ENCODE results near the gene MEAF6.

MEAF6 gene

DNA sequence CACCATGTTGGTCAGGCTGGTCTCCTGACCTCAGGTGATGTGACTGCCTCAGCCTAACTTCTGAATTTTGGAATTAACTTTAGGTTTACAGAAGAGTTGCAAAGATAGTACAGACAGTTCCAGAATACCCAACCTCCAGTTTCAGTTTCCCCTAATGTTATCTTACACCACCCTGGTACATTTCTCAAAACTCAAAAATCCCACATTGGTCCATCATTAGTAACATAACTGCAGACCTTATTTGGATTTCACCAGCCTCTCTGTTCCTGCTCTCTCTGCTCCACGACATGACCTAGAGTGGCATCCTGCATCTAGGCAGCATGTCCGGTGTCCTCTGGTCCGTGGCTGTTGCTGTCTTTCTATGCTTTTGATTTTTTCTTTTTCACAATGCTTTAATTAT is 45.2 kb downstream of the MEAF6 start:
- peak overlapping the region in 1 of 2 donors; percentile 22 for H3K27ac ChIP-seq
- no peak for DNase-seq (ENCODE audit: low spot score)
- H3K4me3 ChIP-seq: no peak overlapping the region
- TF ChIP-seq, protein P1, sequence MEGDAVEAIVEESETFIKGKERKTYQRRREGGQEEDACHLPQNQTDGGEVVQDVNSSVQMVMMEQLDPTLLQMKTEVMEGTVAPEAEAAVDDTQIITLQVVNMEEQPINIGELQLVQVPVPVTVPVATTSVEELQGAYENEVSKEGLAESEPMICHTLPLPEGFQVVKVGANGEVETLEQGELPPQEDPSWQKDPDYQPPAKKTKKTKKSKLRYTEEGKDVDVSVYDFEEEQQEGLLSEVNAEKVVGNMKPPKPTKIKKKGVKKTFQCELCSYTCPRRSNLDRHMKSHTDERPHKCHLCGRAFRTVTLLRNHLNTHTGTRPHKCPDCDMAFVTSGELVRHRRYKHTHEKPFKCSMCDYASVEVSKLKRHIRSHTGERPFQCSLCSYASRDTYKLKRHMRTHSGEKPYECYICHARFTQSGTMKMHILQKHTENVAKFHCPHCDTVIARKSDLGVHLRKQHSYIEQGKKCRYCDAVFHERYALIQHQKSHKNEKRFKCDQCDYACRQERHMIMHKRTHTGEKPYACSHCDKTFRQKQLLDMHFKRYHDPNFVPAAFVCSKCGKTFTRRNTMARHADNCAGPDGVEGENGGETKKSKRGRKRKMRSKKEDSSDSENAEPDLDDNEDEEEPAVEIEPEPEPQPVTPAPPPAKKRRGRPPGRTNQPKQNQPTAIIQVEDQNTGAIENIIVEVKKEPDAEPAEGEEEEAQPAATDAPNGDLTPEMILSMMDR (IDR thresholded peaks at IDR 0.05): no peak

GRCh38 chr1:37468037-37468436 is 46.5 kb downstream of the MEAF6 start:
- DNase-seq (ENCODE audit: low spot score): no peak
- TF ChIP-seq, protein P1 (IDR thresholded peaks at IDR 0.05): no peak
- no peak overlapping the region for H3K4me3 ChIP-seq
- no peak overlapping the region for H3K27ac ChIP-seq

- Histone ChIP-seq H3K27ac (peak overlapping the region in 1 of 2 donors; percentile 14), H3K4me3 (no peak overlapping the region)
- no peak for DNase-seq (ENCODE audit: low spot score)
- TF ChIP-seq, protein P1 (IDR thresholded peaks at IDR 0.05): no peak
Observed at GRCh38 chr1:37465593-37466517, 48.7 kb downstream of the MEAF6 start.

GRCh38 chr1:37464443-37464842 is 50.1 kb downstream of the MEAF6 start:
- TF ChIP-seq, protein P1 (IDR thresholded peaks at IDR 0.05): no peak
- DNase-seq (ENCODE audit: low spot score): no peak
- Histone ChIP-seq H3K27ac (no peak overlapping the region), H3K4me3 (no peak overlapping the region)

GRCh38 chr1:37461698-37462436 is 52.7 kb downstream of the MEAF6 start:
- TF ChIP-seq, protein P1 (IDR thresholded peaks at IDR 0.05): no peak
- Histone ChIP-seq H3K4me3 (no peak overlapping the region), H3K27ac (no peak overlapping the region)
- no peak for DNase-seq (ENCODE audit: low spot score)

DNA sequence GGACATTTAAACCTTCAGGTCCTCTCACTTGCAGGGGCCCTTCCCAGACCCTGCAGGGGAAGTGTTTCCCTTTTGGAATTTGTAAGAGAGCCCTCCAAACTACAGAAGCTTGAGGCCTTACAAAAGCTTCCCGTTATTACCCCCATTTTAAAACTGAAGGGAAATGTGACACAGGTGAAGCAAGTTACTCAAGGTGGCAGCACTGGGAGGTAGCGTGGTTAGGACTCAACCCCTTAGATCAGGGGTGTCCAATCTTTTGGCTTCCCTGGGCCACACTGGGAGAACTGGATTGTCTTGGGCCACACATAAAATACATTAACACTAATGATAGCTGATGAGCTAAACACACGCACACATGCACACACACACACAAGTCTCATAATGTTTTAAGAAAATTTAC is 56.0 kb downstream of the MEAF6 start:
- TF ChIP-seq, protein P1 (IDR thresholded peaks at IDR 0.05): no peak

More for the DNA sequence above, 56.0 kb downstream of the MEAF6 start:
- Histone ChIP-seq H3K27ac (no peak overlapping the region), H3K4me3 (no peak overlapping the region)
- no peak for DNase-seq (ENCODE audit: low spot score)

Measured in coronary artery (tissue), 2 donors.